A549 (cell line): ENCODE data around the gene CFB.
"Not testable (repeated sequence)": the region's sequence is repeated elsewhere in the genome, so short reads cannot be mapped to it uniquely, and the experiment has no call there.

Experiments
- JUNB ChIP-seq: fragments of >200 bp; sonication (Bioruptor Twin); formaldehyde crosslinking; IDR thresholded peaks from 2 replicates; pipeline ENCODE4 v1.6.1; 2016
- PHF8 ChIP-seq: fragments of 200-600 bp; sonication (generic); IDR thresholded peaks from 2 replicates; pipeline ENCODE4 v1.6.1; 2016; ENCODE audit warnings: low read depth, mild to moderate bottlenecking, antibody characterized with exemption, moderate library complexity, borderline replicate concordance
- POLR2AphosphoS2 ChIP-seq: conservative IDR thresholded peaks from 2 replicates; pipeline ENCODE4 v1.6.1; 2012; ENCODE audit warnings: low read length, improper control_type of control experiment, inconsistent platforms
- TF ChIP-seq, protein P1 (sequence below): fragments of >200 bp; sonication (Bioruptor Twin); formaldehyde crosslinking; IDR thresholded peaks from 3 replicates; pipeline ENCODE4 v1.5.1; 2016

DNA sequence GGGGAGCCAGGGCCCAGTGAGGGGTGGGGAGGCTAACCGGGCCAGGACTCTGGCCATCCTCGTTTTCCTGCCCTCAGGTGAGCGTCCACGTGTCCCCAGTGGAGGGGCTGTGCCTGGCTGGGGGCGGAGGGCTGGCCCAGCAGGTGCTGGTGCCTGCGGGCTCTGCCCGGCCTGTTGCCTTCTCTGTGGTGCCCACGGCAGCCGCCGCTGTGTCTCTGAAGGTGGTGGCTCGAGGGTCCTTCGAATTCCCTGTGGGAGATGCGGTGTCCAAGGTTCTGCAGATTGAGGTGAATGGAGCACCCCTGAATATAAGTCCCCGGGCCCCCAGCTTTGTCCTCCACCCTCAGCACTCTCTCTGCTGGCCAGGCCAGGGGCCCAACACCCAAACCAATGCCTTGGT is 48.5 kb downstream of the CFB start:
- TF ChIP-seq, protein P1, sequence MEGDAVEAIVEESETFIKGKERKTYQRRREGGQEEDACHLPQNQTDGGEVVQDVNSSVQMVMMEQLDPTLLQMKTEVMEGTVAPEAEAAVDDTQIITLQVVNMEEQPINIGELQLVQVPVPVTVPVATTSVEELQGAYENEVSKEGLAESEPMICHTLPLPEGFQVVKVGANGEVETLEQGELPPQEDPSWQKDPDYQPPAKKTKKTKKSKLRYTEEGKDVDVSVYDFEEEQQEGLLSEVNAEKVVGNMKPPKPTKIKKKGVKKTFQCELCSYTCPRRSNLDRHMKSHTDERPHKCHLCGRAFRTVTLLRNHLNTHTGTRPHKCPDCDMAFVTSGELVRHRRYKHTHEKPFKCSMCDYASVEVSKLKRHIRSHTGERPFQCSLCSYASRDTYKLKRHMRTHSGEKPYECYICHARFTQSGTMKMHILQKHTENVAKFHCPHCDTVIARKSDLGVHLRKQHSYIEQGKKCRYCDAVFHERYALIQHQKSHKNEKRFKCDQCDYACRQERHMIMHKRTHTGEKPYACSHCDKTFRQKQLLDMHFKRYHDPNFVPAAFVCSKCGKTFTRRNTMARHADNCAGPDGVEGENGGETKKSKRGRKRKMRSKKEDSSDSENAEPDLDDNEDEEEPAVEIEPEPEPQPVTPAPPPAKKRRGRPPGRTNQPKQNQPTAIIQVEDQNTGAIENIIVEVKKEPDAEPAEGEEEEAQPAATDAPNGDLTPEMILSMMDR: not testable (repeated sequence)
- not testable (repeated sequence) for TF ChIP-seq JUNB, PHF8, POLR2AphosphoS2
